ENCODE data around the gene PRELID2.
"Not testable (repeated sequence)": the region's sequence is repeated elsewhere in the genome, so short reads cannot be mapped to it uniquely, and the experiment has no call there.

Gene PRELID2

GRCh38 chr5:145739843-145740242 lies 95.3 kb downstream of the PRELID2 start:
- no peak for DNase-seq

DNA sequence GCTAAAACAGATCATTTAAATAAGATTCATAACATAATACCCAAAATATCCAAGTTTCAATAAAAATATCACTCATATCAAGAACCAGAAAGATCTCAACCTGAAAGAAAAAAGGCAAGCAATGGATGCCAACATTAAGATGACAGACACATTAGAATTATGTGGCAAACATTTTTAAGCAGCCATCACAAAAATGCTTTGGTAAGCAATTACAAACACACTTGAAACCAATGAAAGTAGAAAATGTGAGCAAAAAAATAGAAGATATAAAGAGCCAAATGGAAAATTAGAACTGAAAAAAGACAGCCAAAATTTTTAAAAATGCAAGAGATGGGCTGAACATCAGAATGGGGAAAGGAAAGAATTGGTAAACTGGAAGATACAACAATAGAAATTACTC lies 96.9 kb downstream of the PRELID2 start:
- DNase-seq: no peak

DNA sequence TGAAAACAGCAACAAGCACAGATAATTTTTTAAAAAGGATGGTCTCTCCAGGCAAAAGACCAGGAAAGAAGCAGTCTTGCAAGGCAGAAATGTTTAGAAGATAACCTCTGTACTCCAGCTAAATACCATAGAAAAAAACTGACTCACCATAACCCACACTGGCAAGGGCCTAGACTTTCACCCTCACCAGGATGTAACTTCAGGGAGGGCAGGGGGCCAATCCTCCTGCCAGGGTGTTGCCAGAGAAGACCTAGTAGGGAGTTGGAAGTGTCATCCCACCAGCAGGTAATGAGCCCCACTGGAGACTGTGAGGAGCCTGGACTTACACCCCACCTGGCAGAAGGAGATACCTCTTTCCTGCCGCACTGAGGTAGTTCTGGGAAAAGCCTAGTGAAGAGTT lies 97.6 kb downstream of the PRELID2 start:
- DNase-seq: no peak

- DNase-seq: not testable (repeated sequence)
Observed at GRCh38 chr5:145729956-145730355, 105.2 kb downstream of the PRELID2 start.

DNA sequence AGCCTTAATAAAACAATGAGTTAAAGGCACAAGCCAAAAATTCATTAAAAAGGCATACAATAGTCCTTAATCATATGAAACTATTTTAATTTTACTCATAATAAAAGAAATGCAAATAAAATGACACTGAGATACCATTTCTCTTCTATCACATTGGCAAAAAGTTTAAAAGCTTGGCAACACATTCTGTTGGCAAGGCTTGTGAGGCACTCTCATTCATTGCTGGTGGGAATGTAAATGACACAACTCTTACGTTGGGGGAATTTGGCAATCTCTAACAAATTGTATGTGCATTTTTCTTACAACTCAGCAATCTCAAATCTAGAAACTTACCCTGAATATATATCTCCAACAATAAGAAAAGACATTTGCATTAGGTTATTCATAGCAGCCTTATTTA lies 111.6 kb downstream of the PRELID2 start:
- no peak for DNase-seq

GRCh38 chr5:145718956-145719355 lies 116.2 kb downstream of the PRELID2 start:
- peak in 2 of 4 experiments; percentile 5 to 18 for DNase-seq

GRCh38 chr5:145715412-145715811 lies 119.7 kb downstream of the PRELID2 start:
- DNase-seq: no peak

DNA sequence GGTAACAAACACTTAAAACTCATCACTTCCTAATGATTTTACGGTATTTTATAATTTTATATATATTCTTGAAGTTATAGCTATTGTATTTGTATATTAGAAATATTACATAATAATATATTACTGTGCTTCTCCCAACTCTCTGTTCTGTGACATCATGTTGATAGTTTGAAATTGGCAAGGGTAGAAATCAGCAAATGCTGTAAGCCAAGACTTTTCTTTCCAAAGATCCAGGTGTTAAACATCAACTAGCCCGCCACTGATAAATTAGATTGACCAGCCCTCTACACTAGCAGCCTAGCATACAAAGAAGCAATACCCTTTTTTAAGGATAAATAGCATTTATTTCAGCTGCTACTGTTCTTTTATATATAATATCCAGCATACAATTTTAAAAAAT lies 122.9 kb downstream of the PRELID2 start:
- no peak for DNase-seq

DNA sequence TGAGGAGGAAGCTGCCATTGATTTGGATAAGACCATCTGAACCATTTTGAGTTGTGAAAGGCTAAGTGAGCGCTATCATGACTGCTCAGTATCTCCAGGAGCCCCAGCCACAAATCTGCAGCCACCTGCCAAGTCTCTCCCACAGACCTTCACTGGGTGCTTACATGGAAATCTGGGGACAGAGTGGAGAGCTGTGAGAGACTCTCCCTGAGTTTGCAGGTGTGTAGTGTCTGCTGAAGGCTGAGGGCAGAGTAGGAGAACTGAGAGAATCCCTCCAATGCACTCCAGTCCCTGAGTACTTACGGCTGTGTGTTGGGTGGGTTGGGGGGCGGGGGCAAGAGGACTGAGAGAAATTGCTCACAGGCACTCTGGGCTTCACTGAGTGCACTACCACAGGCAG lies 123.7 kb downstream of the PRELID2 start:
- DNase-seq: no peak
